Measurements from ENCODE around the gene SS18L1.

Gene SS18L1

GRCh38 chr20:62208795-62209755 lies 65.5 kb downstream of the SS18L1 start:
- no peak for DNase-seq (ENCODE audit: extremely low read depth in 1 of 2, low read depth in 1 of 2)

- no peak for DNase-seq (ENCODE audit: extremely low read depth in 1 of 2, low read depth in 1 of 2)
Observed at GRCh38 chr20:62209850-62210495, 66.4 kb downstream of the SS18L1 start.

- no peak for DNase-seq (ENCODE audit: extremely low read depth in 1 of 2, low read depth in 1 of 2)
Observed at GRCh38 chr20:62210496-62210855, 66.9 kb downstream of the SS18L1 start.

GRCh38 chr20:62211216-62211615 lies 67.6 kb downstream of the SS18L1 start:
- DNase-seq (ENCODE audit: extremely low read depth in 1 of 2, low read depth in 1 of 2), result no peak

- DNase-seq (ENCODE audit: extremely low read depth in 1 of 2, low read depth in 1 of 2), result no peak
Observed at GRCh38 chr20:62211769-62212288, 68.3 kb downstream of the SS18L1 start.

- no peak for DNase-seq (ENCODE audit: extremely low read depth in 1 of 2, low read depth in 1 of 2)
Observed at GRCh38 chr20:62212299-62212698, 68.7 kb downstream of the SS18L1 start.

GRCh38 chr20:62214067-62214466 lies 70.5 kb downstream of the SS18L1 start:
- no peak for DNase-seq (ENCODE audit: extremely low read depth in 1 of 2, low read depth in 1 of 2)

GRCh38 chr20:62215020-62215990 lies 71.7 kb downstream of the SS18L1 start:
- no peak for DNase-seq (ENCODE audit: extremely low read depth in 1 of 2, low read depth in 1 of 2)

GRCh38 chr20:62215991-62216635 lies 72.5 kb downstream of the SS18L1 start:
- no peak for DNase-seq (ENCODE audit: extremely low read depth in 1 of 2, low read depth in 1 of 2)

- no peak for DNase-seq (ENCODE audit: extremely low read depth in 1 of 2, low read depth in 1 of 2)
Observed at GRCh38 chr20:62216636-62217566, 73.3 kb downstream of the SS18L1 start.

GRCh38 chr20:62217913-62218773 lies 74.6 kb downstream of the SS18L1 start:
- no peak for DNase-seq (ENCODE audit: extremely low read depth in 1 of 2, low read depth in 1 of 2)

GRCh38 chr20:62219101-62219991 lies 75.8 kb downstream of the SS18L1 start:
- no peak for DNase-seq (ENCODE audit: extremely low read depth in 1 of 2, low read depth in 1 of 2)

GRCh38 chr20:62219992-62220665 lies 76.6 kb downstream of the SS18L1 start, which contains the start of gene HRH3:
Gene HRH3, minus strand, starts transcription at chr20:62220278. Its CDS starts 308 bp downstream, at chr20:62219970.
- DNase-seq (ENCODE audit: extremely low read depth in 1 of 2, low read depth in 1 of 2), result no peak

- no peak for DNase-seq (ENCODE audit: extremely low read depth in 1 of 2, low read depth in 1 of 2)
Observed at GRCh38 chr20:62220666-62221568, 77.3 kb downstream of the SS18L1 start.

- no peak for DNase-seq (ENCODE audit: extremely low read depth in 1 of 2, low read depth in 1 of 2)
Observed at GRCh38 chr20:62222266-62222850, 78.8 kb downstream of the SS18L1 start.

All from stimulated activated CD8-positive, alpha-beta memory T cell treated with anti-CD3 and anti-CD28 coated beads, Interleukin-7, amount 100 ng/mL, for 48 hours (primary cell).